Middle frontal gyrus (tissue), 1 donor: ENCODE measurements around the gene PRIMA1.
A peak's percentile ranks its signal among the peaks of the same experiment; 100 is the strongest.

Source experiments
- DNase-seq: peaks from one replicate; pipeline ENCODE4 v3.0.0-alpha.2; 2015; ENCODE audit warnings: low spot score; ENCODE audit errors: extremely low spot score

The PRIMA1 gene

DNA sequence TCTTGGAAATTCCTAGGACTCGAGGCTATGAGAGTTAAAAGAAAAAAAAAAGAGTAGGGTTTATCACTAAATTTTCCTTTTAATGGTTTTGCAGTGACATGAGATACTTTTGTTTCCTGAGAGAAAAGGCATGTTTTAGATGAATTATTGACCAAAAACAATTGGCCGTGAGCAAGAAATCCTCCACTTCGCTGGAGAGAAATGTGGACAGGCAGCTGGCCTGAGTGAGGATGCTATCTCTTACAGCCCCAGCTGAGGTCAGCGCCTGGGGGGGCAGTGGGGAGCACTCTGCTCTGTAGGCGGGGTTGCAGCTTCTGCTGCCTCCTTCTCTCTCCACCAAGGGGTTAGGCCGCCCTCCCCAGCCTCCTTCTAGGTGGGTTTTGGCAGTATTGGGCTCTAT lies 54.7 kb downstream of the PRIMA1 start:
- no peak for DNase-seq

DNA sequence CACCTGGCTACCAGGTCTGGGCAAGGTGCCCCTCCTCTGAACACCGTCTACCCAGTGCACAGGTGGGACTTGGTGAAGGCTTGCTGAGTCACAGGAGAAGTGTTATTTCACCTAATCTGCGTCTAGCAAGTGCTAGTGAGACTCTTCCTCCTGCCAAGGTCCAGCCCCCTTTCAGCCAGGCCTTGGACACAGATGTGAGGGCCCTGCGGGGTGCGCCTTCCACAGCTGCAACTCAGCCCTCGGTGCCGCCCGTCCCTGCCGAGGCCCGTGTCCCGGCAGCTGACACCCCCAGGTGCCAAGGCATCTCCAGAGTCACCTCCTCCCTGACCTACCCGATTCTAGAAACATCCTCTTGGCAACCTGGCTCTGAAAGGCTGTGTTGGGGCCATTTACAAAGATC lies 55.1 kb downstream of the PRIMA1 start:
- DNase-seq: no peak

DNA sequence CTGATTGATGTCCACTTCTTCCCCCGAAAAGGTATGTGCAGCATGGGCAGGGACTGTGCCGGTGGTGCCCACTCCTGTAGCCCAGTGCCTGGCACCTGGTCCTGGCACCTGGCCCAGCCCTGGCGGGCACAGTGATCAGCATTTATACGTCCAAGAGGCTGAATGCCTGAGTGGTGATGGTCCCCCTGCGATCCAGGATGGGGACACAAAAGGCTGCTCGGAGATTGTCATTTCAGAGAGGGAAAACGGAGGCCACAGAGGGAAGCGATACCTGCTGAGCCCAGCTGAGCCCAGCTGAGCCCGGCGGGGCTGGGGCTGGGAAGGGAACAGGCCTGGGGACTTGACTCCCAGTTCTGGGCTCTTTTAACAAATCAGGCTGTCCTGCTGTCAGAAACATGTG lies 55.8 kb downstream of the PRIMA1 start:
- DNase-seq: no peak

DNA sequence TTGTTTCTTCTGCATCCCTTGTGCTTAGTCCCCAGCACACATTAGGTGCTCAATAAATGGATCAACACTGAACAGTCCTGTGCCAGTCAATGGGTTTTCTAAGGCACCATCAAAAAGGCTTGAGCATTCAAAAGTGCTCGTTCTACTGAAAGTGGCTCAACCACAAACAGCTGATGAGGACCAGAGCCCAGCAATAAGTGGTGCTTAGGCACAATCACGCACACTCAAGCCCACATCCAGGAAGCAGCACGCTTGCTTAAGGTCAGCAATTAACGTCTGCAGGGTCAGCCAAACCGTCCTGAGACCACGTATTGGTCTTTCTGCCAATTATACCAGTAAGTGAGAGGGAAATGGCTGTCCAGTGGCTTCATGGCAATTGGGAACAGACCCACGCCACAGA lies 56.5 kb downstream of the PRIMA1 start:
- no peak for DNase-seq

DNA sequence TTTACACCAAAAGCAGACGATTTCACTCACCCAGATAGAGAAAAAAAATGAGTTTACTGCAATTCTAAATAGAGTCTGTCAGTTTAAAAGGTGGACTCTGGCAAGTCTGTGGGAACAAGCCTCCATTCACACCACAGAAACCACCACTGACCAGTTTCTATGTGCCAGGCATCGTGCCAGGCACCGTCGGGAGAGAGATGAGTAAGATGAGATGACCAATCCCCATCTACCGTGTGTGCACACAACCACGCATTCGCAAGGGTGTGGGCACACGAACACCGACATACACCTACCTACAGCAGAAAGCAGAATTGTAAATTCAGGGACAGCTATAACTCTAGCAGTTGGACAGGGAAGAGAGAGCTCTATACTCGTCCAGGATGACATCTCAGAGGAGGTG lies 58.3 kb downstream of the PRIMA1 start:
- DNase-seq: peak; percentile 53

DNA sequence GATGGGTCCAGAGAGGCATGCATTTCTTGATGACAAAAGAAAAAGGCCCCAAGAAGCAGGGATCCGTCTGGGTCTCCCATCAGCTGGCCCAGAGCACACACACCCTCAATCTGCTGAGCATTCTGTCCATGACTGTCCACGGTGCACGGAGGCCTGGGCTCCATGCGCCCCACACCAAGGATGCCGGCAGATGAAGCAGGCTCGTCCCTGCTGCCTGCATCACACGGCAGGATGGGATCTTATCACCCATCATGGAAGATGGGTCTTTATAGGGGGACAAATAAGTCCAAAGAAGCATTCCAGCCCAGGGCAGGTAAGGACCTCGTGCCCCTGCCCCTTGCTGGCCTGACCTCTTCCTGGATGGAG lies 59.7 kb downstream of the PRIMA1 start:
- no peak for DNase-seq

DNA sequence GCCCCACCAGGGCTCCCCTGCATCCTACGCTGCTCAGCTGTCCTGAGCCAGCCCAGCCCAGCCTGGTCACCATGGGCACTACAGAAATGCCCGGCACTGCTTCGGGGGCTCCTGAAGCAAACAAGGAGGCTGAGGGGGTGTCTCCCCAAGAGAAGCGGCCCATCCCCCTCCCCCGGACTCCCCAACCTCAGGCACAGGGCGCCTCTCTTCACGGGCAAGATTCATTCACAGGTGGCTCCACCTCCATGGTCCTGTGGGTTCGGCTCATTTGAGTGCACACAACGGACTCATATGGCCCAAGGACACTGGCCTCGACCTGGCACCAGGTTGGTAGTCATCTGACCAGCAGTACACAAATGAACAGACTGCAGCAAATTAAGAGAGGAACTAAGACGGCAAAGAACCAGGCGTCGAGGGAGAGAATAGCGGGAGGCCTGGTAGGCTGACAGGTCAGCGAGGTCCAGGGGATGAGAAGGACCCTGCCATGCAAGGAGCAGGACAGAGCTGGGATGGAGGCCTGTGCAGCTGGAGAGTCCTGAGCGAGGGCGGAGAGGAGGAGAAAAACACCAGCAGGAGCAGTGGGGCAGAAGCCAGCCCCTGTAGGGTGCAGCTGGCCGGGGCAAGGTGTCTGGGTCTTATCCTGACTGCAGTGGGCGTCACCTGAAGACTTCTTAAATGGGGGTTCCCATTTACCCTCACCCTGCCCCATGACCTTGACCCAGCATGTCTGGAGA lies 60.2 kb downstream of the PRIMA1 start:
- DNase-seq: no peak

DNA sequence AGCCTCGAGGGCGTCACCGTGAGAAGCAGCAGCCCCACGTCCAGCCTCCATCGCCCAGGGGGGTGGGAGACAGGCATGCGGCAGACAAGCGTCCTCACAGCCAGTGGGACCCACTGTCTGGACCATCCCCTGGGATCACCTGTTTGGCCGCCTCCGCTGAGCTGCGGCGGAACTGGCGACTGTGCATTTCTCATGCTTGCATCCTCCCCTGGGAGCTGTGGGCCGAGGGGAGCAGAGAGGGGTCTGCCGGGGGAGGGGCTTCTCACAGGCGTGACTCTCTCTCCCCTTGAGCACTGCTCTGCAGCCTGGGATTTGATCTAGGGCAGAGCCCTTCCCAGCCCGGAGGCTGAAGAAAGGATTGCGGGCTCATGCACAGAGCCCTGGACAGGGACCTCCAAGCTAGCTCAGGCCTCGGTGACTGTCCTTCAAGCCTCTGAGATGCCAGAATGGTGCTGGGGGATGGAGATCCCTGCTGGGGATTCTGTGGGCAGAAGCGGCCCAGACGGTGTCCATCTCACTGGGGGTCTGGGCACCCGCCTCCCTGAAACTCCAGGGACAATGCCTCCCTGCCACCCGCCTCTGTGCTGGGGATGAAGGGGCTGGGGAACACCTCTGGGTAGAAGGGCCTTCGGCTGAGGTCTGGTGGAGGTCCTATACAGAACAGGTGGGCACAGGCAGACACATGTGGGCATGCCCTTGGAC lies 61.1 kb downstream of the PRIMA1 start:
- no peak for DNase-seq

DNA sequence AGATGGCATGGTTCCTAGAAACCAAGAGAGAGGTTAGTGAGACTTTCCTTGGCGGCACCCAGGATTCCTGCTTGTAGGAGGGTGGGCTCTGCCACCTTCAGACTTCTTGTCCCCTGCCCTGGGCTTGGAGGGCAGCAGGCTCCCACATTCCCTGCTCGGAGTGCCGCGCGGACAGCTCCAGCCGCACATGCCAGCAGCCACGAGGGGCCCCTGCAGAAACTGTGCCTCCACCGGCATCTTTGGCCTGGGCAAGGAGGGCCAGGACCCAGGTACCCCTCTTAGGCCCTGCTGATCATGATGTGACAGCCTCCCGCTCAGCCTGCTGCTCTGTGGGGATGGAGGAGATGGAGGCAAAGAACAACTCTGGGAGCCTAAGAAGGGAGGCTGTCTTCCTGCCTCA lies 62.3 kb downstream of the PRIMA1 start:
- DNase-seq: no peak

DNA sequence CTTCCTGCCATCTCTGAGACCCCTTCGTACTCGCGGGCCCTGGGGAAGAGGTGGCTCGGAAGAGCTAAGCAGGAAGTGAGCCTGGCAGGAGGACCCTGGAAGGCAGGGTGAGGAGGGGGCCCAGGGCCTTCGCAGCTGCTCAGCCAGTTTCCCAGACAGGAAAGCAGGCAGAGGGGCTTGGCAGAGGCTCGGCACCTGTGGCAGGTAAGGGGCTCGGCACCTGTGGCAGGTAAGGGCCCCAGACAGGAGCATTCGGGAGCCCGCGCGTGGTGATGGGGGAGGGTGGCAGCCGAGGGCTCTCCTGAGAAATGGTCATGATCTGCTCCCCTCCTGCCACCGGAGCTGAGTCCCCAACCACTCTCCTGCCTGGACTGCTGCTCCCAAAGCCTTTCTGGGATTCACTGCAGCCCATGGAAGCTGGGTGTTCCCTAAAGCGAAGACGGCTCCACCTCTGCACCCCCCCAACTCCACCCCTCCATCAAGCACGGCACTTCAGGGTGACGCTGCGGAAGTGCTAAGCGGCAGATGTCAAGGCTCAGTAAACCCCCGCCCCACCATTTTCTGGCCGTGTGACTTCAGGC lies 63.2 kb downstream of the PRIMA1 start:
- DNase-seq: no peak

DNA sequence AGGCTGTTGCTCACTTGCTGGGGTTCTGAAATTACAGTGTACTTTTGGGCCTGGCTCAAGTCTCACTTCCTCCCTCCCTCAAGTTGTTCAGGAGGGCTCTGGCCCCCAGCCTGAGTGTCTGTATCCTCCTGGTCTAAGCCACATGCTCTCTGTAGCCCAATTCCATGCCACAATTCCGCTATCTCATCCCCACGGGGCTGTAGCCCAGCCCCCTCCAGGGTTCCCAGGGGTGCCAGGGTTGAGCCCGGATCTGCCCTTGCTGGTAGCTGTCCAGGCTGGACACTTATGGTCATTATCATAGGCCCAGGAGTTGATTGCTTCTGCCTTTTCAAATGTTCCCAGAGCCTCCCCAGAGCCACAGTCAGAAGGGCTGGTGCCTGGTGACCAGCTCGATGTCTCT lies 65.3 kb downstream of the PRIMA1 start:
- DNase-seq: no peak

DNA sequence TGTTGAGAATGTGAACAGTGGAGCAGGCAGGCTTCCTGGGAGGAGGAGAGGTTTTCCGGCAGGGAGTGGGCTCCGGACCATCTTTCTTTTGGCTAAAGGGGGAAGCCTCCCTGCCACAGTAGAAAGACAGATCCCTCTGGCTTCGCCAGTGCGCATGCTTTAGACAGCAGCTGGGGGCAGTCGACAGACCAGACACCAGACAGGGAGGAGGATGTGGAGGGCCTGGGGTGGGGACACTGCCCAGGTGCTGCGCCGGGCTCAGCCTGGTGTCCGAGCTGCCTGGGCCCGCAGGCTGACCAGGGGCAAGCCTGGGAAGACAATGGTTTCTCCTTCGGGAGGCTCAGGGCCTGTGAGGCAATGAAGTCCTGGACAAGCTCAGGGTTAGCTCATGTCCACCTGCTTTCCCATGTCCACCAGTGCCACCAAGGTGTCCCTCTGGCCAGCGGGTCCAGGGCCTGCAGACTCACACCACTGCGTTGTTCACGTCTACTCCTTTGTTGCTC lies 67.3 kb downstream of the PRIMA1 start:
- no peak for DNase-seq

DNA sequence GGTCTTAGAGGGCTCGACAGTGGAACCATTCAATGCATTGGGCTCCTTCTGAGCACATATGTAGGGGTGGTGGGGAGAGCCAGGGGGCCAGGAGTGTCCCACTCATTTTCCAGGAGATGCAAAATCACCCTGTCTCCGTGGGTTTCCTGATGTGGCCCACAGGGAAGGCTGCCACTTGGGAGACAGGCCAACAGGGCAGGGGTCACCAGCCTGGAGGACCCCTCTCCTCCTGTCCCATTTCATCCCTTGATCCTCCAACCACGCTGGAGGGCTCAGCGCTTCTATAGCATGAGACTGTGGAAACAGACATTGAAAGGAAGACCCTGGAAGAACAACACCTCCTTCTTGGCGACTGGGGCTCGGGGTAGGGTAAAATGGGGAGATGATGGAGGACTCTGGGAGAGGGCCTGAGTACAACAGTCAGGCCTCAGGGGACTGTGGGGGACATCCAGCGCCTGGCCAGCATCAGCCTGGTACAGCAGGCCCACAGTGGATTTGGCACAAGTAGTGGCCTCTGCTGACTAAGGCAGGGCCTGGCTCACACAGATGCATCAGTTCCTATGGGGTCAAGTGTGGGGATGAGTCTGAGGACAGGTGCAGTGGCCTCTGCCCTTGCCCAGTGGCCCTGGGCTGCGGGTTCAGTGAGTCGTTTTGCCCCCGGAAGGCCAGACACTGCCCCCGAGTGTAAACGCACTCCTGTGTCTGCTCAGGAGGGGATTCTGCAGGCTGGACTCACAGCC lies 68.0 kb downstream of the PRIMA1 start:
- DNase-seq: no peak

DNA sequence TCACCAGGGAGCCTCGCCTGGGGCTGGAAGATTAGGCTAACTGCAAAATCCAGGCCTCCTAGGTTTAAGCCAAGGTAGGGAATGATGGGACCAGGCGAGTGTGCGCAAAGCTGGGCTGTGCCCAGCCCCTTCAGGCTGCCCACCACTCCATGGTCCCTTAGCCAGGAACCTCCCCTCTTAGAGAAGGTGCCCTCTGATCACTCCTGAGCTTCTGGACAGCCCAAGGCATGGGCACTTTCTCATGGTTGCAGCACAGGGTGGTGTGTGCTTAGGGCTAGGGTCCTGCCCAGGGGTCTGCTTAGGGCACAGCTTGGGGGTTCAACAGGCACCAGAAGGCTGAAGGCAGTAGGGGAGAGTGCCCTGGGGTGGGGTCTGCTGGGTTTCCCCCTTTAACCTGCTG lies 69.0 kb downstream of the PRIMA1 start:
- no peak for DNase-seq

DNA sequence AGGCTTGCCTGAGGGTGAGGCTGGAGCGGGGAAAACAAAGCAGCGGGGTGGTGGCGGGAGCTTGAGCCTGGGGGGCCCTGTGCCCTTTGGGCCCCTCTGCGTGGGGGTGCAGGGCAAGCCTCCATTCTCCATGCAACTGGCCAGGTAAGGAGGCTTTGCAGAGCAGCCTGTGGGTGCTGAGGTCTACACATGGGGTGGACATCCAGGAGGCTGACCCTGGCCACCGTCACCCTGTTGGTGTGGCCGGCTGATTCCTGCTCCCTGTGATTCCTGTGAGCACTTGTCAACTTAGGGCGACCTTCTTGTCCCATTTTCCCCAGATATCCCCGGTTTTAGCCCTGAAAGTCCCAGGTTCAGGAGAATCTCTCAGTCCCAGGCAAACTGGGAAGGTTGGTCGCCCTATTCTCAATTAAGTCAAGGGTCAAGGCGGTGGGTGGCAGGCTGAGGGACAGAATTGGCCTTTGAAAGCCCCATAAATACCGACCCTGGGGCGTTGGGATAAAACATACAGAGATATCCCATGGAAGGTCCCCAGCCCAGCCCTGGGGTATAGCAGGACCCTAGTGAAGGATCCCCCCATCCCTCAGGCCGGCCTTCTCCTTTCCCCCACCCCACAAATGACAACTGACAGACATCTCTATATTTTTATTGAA lies 70.5 kb downstream of the PRIMA1 start:
- no peak for DNase-seq

DNA sequence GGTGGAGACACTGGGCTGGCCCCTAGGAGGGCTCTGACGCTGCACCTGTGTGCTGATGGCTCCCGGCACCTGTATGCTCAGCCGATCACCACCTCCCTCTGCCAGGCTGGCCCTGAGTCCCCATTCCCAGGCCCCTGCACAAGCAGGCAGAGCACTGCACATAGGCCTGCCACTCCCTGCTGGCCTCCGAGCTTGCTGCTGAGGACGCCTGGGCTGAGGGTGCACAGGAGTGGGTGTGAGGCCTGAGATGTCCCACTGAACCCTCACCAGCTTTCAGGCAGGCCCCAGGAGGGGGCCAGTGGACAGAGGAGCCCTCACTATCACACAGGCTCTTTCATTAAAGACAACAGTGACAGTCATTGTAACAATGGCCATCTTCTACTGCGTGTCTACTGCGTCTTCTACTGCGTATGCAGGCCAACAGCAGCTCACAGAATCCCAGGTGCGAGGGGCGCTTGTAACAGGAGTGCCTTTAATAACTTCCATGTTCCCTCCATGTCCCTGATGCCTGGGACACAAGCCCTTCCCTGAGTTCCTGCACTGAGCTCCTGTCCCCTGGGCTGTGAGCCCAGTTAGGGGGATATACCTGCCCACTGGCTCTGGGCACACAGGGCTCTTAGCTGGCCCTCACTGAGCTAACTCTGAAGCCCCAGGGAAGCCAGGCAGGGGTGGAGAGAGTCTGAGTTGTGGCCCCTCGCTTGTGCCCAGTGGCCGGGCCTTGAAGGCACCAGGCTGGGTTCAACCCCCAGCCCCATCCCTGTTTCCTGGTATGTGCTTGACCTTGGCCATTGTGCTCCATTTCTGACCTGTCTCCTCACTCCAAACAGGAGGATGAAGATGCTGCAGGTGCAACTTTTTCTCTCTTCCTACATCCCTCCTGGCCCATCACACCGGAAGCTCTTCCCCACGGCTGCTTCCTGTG lies 71.3 kb downstream of the PRIMA1 start:
- no peak for DNase-seq

DNA sequence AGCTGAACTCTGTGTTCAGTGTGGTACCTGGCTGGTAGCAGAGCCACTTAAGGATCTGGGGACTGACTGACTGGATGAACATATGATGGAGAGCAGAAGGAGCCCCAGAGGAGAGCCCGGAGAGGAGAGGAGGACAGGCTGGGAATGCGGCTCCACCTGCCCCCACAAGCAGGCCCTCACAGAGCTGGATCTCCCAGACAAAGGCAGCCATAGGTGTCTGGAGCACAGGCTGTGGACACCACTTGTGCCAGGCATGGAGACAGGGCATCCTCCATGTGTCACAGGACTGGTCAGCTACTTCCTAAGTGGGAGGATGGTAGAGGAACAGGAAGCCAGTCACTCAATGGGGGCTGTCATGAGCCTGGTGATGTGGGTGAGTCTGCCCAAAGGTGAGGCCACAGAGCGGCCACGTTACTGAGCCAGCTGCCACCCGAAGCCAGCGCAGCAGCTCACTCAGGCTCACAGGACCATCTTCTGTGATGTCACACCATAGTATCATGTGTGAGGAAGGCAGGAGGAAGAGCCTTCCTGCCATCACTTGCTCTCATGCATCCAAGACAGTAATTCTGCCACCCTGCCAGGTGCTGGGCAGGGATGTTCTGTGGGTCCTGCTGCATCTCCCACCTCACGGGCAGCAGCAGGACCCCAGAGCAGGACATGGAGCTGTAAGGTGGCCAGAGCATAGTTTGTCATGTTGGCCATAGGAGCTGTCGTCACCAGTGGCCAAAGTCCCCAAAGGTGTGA lies 72.1 kb downstream of the PRIMA1 start:
- DNase-seq: no peak

DNA sequence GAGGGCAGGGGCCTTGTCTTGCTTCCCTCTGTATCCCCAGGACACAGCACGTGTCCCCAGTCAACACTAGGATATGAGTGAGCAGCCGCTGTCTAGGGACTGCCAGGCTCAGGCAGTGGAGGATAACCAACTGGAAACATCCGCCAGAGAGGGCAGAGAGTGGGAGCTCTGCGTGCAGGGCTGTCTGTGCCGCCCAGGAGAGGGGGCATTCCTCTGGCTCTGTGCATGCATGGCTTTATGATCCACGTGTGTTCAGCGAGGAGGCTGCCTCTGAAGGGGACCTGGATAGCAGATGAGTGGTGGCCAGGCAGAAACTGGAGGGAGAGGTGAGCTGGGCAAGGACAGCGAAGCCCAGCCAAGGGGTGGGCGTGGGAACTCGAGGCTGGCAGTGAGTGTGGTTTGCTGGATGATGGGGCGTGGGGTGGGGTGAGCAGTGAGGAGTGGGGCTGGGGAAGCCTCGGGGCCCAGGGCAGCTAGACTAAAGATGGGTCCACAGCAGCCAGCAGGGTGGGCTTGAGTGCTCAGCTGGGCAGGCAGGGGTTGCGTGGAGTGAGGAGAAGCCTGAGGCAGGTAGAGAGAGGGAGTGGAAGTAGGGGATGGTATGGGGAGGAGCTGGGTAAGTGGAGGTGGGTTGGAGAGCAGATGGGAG lies 72.9 kb downstream of the PRIMA1 start:
- no peak for DNase-seq

DNA sequence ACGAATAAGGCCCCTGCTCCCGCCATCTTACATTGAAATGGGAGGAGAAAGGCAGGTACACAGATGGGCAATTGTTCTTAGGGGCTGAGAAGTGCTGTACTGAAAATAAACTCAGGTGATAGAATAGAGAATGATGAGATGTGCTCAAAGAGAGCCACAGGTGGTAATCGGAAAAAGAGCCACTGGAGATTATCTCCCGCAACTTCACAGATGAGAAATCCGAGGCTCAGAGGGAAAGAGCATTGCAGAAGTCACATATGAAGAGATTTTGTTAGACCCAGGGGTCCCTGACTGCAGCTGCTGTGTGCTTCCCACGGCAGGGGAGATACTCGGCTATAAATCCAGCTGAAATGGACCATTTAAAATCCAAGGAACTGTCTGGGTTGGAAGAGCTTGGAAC lies 73.7 kb downstream of the PRIMA1 start:
- no peak for DNase-seq
